Measurements from ENCODE around the gene SPSB4.

- TF ChIP-seq, protein P1, sequence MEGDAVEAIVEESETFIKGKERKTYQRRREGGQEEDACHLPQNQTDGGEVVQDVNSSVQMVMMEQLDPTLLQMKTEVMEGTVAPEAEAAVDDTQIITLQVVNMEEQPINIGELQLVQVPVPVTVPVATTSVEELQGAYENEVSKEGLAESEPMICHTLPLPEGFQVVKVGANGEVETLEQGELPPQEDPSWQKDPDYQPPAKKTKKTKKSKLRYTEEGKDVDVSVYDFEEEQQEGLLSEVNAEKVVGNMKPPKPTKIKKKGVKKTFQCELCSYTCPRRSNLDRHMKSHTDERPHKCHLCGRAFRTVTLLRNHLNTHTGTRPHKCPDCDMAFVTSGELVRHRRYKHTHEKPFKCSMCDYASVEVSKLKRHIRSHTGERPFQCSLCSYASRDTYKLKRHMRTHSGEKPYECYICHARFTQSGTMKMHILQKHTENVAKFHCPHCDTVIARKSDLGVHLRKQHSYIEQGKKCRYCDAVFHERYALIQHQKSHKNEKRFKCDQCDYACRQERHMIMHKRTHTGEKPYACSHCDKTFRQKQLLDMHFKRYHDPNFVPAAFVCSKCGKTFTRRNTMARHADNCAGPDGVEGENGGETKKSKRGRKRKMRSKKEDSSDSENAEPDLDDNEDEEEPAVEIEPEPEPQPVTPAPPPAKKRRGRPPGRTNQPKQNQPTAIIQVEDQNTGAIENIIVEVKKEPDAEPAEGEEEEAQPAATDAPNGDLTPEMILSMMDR (IDR thresholded peaks at IDR 0.05; ENCODE audit: extremely low read depth in 1 of 2, insufficient read depth in 1 of 2, low read depth in 1 of 2, low read length in 2 of 2): no peak
- TF ChIP-seq POLR2AphosphoS5 (IDR thresholded peaks at IDR 0.05; ENCODE audit: insufficient read depth, low read depth, low read length): no peak
- TF ChIP-seq EZH2 (IDR thresholded peaks at IDR 0.05; ENCODE audit: borderline replicate concordance, low read depth, low read length, severe bottlenecking): no peak
- TF ChIP-seq, protein P2, sequence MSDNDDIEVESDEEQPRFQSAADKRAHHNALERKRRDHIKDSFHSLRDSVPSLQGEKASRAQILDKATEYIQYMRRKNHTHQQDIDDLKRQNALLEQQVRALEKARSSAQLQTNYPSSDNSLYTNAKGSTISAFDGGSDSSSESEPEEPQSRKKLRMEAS (IDR thresholded peaks at IDR 0.05; ENCODE audit: insufficient read depth, insufficient read length): no peak
- TF ChIP-seq POLR2A (IDR thresholded peaks at IDR 0.05; ENCODE audit: low read depth, low read length): no peak
- no peak for TF ChIP-seq JUN (IDR thresholded peaks at IDR 0.05; ENCODE audit: borderline replicate concordance, insufficient read depth, insufficient read length, low read depth)
- TF ChIP-seq MYC (IDR thresholded peaks at IDR 0.05; ENCODE audit: low read depth, low read length): no peak
- no peak for TF ChIP-seq FOS (IDR thresholded peaks at IDR 0.05; ENCODE audit: borderline replicate concordance, insufficient read depth, low read length)
Measured at GRCh38 chr3:141009496-141009895, 41.7 kb upstream of the SPSB4 start.
